Measurements from ENCODE around the gene RIPOR3. TPM values are rescaled to one million over a fixed set of nuclear protein-coding genes. Genes with fewer than 3 reads are reported as not detected.
A peak's percentile ranks its signal among the peaks of the same experiment; 100 is the strongest.

Gene RIPOR3
- polyA plus RNA-seq (ENCODE audit: insufficient read length in 4 of 4): 1 to 10 TPM; 3.8 to 8.9 (median 5.7) TPM

DNA sequence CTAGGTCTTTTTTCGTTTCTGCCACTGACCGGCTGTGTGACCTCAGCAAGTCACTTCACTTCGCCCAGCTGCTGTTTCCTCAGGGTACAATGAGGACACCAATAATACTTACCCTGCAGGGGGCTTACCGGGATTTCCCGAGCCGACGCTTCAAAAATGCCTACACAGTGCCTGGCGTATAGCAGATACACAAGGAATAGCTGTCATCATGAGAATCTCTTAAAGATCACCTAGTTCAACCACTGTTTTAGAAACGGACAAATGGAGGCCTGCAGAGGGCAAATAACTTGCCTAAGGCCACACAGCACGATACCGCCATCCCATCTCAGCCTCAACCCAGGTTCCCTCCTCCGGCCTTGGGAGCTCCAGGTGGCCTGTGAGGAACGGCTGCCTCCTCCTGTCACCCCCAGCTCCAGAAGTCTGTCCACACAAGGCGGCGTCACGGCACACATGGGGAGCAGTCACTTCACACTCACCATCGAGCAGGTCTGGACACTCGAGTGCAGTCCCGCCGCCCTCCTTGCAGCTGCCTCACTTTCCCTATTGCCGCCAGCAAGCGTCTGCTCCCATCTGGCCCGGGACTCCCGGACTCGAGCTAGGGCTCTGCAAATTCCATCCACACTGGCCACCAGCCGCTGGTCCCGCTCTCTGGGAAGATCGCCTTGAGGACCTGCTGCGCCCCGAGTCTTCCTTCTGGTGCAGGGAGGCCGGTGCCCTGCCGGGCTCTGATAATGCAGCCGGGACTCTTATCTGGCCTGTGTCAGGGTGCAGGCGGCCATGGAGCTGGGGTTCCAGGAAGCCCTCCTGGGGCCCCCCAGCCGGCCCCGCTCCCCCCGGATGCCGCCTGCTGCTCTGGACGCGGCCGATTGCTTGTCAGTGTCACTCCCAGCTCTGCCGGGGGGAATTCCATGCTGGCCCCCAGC is at the start of gene RIPOR3:
Gene RIPOR3, minus strand, starts transcription at position 893 of the 923 bp plus-strand sequence. Its CDS starts 414 bp downstream, at position 479.
- DNase-seq (ENCODE audit: low read depth in 4 of 4, low spot score in 3 of 4): no peak

GRCh38 chr20:50737352-50737751 is 46.0 kb upstream of the RIPOR3 start:
- no peak for DNase-seq (ENCODE audit: low read depth in 4 of 4, low spot score in 3 of 4)

DNA sequence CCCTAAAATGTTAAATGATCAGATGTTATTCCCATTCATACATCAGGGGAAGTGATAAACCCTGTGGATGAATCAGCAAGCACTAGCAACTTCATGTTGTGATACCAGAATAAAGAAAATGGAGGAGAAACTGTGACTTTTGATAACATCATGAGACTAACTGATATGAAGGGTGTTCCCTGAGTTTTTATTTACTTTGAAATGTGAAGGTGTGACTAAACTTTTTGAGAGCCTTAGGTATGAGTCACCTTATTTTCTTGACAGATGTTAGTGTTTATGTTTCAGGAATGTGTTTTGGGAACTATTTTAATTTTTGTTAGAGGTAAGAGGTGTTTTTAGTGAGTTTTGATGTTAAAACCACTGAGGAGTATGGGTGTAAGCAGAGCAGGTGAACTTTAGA is 44.5 kb upstream of the RIPOR3 start:
- DNase-seq (ENCODE audit: low read depth in 4 of 4, low spot score in 3 of 4): no peak

DNA sequence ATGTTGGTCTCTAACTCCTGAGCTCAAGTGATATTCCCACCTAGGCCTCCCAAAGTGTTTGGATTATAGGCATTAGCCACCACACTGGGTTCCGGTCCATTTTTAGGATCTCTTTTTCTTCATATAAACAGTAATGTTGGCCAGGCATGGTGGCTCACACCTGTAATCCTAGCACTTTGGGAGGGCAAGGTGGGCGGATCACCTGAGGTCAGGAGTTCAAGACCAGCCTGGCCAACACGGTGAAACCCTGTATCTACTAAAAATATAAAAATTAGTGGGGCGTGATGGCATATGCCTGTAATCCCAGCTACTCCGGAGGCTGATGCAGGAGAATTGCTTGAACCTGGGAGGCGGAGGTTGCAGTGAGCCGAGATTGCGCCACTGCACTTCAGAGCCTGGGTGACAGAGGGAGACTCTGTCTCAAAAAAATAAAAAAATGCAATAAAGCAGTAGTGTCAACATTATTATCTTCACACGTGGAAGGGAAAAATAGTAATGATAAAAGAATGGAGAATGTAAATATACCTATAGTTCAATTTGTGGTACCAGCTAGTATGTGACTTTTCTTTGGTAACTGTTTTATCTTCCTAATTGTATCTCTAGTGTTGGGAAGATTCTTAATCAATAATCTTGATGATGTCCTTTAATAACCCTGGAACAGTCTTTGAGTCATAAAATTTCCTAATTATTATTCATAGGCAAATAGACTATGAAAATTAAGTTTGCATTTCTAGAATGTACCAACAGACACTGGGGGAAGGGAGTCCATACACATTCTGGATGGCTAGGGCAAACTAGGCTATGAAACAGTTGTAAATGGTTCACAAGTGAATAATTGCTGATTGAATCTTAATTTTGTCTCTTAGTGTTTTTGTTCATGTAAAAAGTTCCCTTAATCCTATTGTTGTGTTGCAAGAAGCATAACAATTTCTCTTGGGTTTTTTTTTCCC is 43.7 kb upstream of the RIPOR3 start:
- no peak for DNase-seq (ENCODE audit: low read depth in 4 of 4, low spot score in 3 of 4)

DNA sequence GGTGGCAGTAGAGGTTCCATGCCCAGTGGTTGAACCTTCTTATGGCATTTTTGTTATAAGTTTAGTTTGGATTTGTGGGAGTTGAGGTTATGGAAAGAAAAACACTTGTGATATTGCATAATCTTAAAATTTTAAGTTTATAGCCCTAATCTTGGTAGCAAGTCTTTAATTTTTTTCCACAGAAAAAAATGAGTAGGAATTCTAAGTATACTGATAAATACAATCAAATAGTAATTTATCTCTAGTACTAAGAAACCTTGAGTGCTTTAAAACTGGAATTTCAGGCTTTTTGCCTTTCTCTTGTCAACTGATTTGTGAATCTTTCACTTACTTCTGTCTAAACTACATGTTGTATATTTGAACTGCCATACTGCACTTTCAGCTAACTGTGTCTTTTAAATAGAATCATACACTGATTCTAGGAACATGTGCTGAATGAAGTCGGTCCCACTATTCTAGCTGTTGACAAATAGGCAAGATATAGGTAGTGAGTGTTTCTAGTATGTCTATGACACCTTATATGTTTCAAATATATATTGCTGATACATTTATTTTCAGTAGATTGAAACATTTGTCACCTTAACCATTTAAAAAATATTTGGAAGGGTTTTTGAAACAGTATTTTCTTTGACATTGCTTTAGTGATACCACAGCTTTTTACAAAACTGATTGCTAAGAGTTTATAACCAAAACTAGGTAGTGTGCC is 42.5 kb upstream of the RIPOR3 start:
- DNase-seq (ENCODE audit: low read depth in 4 of 4, low spot score in 3 of 4): no peak

- DNase-seq (ENCODE audit: low read depth in 4 of 4, low spot score in 3 of 4): no peak
These were observed 40.8 kb upstream of the RIPOR3 start for GRCh38 chr20:50731930-50732690.

DNA sequence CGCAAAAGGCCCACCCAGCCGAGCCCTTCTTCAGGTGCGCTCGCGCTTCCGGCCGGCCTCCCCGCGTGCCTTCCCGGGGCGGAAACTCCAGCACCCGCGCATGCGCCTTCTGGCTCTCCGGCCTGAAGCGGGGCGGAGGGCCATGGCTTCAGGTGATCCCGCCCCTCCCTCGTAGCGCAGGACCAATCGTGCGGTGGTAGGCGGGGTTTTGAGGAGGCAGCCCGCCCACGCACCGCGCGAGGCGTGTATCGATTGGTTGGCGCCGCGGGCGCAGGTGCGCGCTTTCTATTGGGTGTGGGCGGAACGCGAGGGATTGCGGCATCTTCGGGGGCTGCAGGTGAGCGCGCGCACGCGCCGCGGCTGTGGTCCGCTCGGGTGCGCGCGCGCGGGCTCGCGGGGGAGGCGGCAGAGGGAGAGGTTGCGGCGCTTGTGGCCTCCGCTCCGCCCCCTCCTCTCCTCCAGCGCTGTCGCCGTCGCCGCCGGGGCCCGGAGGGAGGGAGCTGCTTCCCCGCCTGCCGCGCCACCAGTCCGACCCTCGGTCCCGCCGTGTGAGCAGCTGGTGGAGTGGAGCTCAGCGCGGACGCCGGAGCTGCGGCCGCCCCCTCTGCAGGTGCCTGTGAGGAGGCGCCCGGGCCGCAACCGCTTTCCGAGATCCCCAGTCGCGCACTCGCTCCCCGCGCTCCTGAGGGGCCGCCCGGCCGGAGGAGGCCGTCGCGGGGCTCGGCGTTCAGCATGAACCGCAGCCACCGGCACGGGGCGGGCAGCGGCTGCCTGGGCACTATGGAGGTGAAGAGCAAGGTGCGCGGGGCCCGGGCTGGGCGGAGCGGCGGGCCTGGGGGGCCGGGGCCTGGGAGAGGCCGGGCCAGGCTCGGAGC is 40.0 kb upstream of the RIPOR3 start, which contains the start of gene PARD6B:
Gene PARD6B, plus strand, starts transcription at position 526 of the 875 bp plus-strand sequence. Its CDS starts 207 bp downstream, at position 733.
- peak; percentile 95 to 97 (median 96) for DNase-seq (ENCODE audit: low read depth in 4 of 4, low spot score in 3 of 4)

DNA sequence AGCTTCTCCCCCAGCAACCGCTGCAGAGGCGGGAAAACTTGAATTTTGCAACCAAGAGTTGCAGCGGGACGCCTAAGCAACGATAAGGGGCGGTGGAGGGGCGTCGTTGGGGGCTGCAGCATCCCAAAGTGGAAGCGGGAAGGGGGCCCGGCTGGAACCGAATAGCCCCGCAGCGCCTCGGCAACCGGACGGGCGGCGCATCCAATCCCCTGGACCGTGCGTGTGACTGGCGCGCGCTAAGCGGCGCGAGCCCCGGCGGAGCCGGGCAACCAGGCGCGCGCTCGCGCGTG is 39.4 kb upstream of the RIPOR3 start:
- DNase-seq (ENCODE audit: low read depth in 4 of 4, low spot score in 3 of 4): no peak

DNA sequence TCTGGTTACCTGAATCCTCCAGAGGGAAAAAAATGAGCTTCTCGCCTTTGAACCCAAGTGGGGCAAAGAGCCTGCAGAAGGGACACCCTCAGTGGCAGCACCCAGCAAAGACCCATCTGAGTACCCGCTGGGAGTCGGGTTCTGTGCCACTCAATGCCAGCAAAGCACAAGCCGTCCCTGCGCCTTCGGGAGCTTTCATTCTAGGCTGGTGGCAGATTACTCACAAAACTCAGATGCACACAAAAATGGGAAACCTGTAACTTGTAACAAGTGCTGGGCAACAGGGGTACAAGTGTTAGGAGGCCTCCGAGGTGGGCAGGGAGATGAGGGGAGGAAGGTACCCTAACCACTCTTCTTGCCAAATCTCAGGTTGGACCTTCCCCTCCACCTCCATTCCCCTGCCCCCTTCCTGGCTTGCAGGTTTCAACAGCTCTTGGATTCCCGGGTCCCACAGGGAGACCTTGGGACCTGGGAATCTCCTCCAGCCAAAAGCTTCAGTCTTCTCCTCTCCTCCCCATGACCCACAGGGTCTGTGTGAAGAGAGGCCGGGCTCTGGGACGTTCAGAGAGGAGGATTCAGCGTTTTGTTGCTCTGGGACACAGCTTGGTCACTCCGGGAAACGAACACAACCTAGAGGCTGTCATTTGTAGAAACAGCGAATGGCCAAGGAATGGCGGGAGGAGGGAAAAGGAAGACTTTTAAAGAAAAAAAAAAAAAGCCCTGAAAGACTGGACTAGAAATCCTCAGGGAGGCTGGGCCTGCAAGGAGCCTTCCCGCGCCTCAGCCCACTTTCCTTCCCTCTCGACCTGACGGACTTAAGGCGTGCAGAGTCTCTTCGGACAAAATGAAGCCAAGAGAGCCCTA is 38.8 kb upstream of the RIPOR3 start:
- no peak for DNase-seq (ENCODE audit: low read depth in 4 of 4, low spot score in 3 of 4)

- no peak for DNase-seq (ENCODE audit: low read depth in 4 of 4, low spot score in 3 of 4)
These were observed 37.9 kb upstream of the RIPOR3 start for GRCh38 chr20:50728981-50729874.

- no peak for DNase-seq (ENCODE audit: low read depth in 4 of 4, low spot score in 3 of 4)
These were observed 37.2 kb upstream of the RIPOR3 start for GRCh38 chr20:50728486-50728980.

GRCh38 chr20:50727792-50728485 is 36.6 kb upstream of the RIPOR3 start:
- DNase-seq (ENCODE audit: low read depth in 4 of 4, low spot score in 3 of 4): no peak

- DNase-seq (ENCODE audit: low read depth in 4 of 4, low spot score in 3 of 4): no peak
These were observed 35.8 kb upstream of the RIPOR3 start for GRCh38 chr20:50726955-50727791.

DNA sequence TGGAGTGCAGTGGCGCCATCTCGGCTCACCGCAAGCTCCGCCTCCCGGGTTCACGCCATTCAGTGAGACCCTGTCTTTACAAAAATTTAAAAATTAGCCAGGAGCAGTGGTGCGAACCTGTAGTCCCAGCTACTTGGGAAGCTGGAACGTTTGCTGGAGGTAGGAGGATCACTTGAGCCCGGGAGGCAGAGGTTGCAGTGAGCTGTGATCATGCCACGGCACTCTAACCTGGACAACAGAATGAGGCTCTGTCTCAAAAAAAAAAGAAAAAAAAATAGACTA is 34.3 kb upstream of the RIPOR3 start:
- DNase-seq (ENCODE audit: low read depth in 4 of 4, low spot score in 3 of 4): no peak

Measured in left renal pelvis (tissue), 4 donors.